ENCODE results near the gene FAM167B.
A peak's percentile ranks its signal among the peaks of the same experiment; 100 is the strongest.

Gene FAM167B

GRCh38 chr1:32240140-32240951, 6.7 kb upstream of the FAM167B start:
- Histone ChIP-seq H4K20me1 (ENCODE audit: control insufficient read depth, insufficient read depth, low read depth, low read length) (no peaks in the 10 kb centered on the region), H3K27ac (ENCODE audit: low read depth, low read length) (no peak overlapping the region)

GRCh38 chr1:32241001-32241763, 5.8 kb upstream of the FAM167B start:
- Histone ChIP-seq H3K9me3 (ENCODE audit: control insufficient read depth, insufficient read depth, low read length) (no peaks in the 10 kb centered on the region), H3K9me2 (replicated peaks; ENCODE audit: control insufficient read depth, low read length) (no peaks in the 10 kb centered on the region), H3K4me2 (ENCODE audit: low read length) (peak overlapping the region; percentile 91), H3K4me1 (ENCODE audit: control insufficient read depth, low read length) (peaks cover 34% of the 10 kb centered on the region), H3K27me3 (ENCODE audit: control insufficient read depth, low read length) (no peaks in the 10 kb centered on the region; the same call in 1 of the 2 replicates), H3K4me3 (ENCODE audit: low read length) (peak overlapping the region; percentile 77), H3F3A (ENCODE audit: control insufficient read depth, insufficient read depth) (peaks cover 9% of the 10 kb centered on the region; the same call in 1 of the 2 replicates), H3K36me3 (ENCODE audit: control insufficient read depth, low read length) (peaks cover under 1% of the 10 kb centered on the region; the same call in 1 of the 2 replicates), H3K27ac (ENCODE audit: low read depth, low read length) (no peak overlapping the region), H4K20me1 (ENCODE audit: control insufficient read depth, insufficient read depth, low read depth, low read length) (no peaks in the 10 kb centered on the region), H3K79me2 (ENCODE audit: control insufficient read depth, low read length) (no peaks in the 10 kb centered on the region)
- TF ChIP-seq, protein P1, sequence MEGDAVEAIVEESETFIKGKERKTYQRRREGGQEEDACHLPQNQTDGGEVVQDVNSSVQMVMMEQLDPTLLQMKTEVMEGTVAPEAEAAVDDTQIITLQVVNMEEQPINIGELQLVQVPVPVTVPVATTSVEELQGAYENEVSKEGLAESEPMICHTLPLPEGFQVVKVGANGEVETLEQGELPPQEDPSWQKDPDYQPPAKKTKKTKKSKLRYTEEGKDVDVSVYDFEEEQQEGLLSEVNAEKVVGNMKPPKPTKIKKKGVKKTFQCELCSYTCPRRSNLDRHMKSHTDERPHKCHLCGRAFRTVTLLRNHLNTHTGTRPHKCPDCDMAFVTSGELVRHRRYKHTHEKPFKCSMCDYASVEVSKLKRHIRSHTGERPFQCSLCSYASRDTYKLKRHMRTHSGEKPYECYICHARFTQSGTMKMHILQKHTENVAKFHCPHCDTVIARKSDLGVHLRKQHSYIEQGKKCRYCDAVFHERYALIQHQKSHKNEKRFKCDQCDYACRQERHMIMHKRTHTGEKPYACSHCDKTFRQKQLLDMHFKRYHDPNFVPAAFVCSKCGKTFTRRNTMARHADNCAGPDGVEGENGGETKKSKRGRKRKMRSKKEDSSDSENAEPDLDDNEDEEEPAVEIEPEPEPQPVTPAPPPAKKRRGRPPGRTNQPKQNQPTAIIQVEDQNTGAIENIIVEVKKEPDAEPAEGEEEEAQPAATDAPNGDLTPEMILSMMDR (IDR thresholded peaks at IDR 0.05; ENCODE audit: low read depth, low read length, poor library complexity, severe bottlenecking), result peak; percentile 24
- TF ChIP-seq EZH2phosphoT487 (IDR thresholded peaks at IDR 0.05; ENCODE audit: borderline replicate concordance, low read length), result no peak

More at GRCh38 chr1:32240140-32240951, 6.7 kb upstream of the FAM167B start:
- TF ChIP-seq, protein P1 (IDR thresholded peaks at IDR 0.05; ENCODE audit: low read depth, low read length, poor library complexity, severe bottlenecking), result no peak
- TF ChIP-seq EZH2phosphoT487 (IDR thresholded peaks at IDR 0.05; ENCODE audit: borderline replicate concordance, low read length), result 0 out of 2 replicates have a peak, but pooled peaks have one; percentile 31
- H3K79me2 ChIP-seq (ENCODE audit: control insufficient read depth, low read length), result no peaks in the 10 kb centered on the region
- H3K36me3 ChIP-seq (ENCODE audit: control insufficient read depth, low read length), result peaks cover 6% of the 10 kb centered on the region; the same call in 1 of the 2 replicates
- H3K4me3 ChIP-seq (ENCODE audit: low read length), result peak overlapping the region; percentile 77
- no peaks in the 10 kb centered on the region; the same call in 1 of the 2 replicates for H3K27me3 ChIP-seq (ENCODE audit: control insufficient read depth, low read length)
- peaks cover 11% of the 10 kb centered on the region; the same call in 1 of the 2 replicates for H3F3A ChIP-seq (ENCODE audit: control insufficient read depth, insufficient read depth)
- no peaks in the 10 kb centered on the region for H3K9me3 ChIP-seq (ENCODE audit: control insufficient read depth, insufficient read depth, low read length)
- H3K4me2 ChIP-seq (ENCODE audit: low read length), result peak overlapping the region; percentile 91
- H3K9me2 ChIP-seq (replicated peaks; ENCODE audit: control insufficient read depth, low read length), result no peaks in the 10 kb centered on the region
- H3K4me1 ChIP-seq (ENCODE audit: control insufficient read depth, low read length), result peaks cover 26% of the 10 kb centered on the region

DNA sequence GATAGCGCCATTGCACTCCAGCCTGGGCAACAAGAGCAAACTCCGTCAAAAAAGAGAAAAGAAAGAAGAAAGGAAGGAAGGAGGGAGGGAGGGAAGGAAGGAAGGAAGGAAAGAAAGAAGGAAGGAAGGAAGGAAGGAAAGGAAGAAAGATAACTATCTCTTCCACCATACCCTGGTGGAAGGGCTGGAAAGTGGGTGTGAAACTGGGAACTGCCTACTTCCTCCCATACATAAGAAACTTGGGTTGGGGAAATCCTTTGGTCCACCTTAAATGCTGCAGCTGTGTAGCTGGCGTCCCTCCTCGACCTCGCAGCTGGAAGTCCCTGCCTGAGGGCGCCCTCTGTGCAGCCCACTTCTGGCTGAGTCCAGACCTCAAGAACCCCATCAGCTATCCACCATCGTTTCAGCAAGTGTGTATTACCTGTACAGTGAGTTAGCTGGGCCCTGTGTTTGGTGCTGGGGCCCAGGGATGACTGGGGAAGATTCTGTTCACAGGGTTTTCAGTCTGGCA, 4.6 kb upstream of the FAM167B start:
- Histone ChIP-seq H3K27ac (ENCODE audit: low read depth, low read length) (no peak overlapping the region), H3K4me3 (ENCODE audit: low read length) (no peak overlapping the region)

More for the DNA sequence above, 4.6 kb upstream of the FAM167B start:
- no peak for TF ChIP-seq EZH2phosphoT487 (IDR thresholded peaks at IDR 0.05; ENCODE audit: borderline replicate concordance, low read length)
- TF ChIP-seq, protein P1 (IDR thresholded peaks at IDR 0.05; ENCODE audit: low read depth, low read length, poor library complexity, severe bottlenecking), result no peak
- Histone ChIP-seq H3K27me3 (ENCODE audit: control insufficient read depth, low read length) (no peaks in the 10 kb centered on the region; the same call in 1 of the 2 replicates), H3K4me2 (ENCODE audit: low read length) (no peak overlapping the region), H3K36me3 (ENCODE audit: control insufficient read depth, low read length) (no peaks in the 10 kb centered on the region), H3K9me2 (replicated peaks; ENCODE audit: control insufficient read depth, low read length) (no peaks in the 10 kb centered on the region), H3K9me3 (ENCODE audit: control insufficient read depth, insufficient read depth, low read length) (no peaks in the 10 kb centered on the region), H4K20me1 (ENCODE audit: control insufficient read depth, insufficient read depth, low read depth, low read length) (no peaks in the 10 kb centered on the region), H3K79me2 (ENCODE audit: control insufficient read depth, low read length) (no peaks in the 10 kb centered on the region), H3K4me1 (ENCODE audit: control insufficient read depth, low read length) (peaks cover 46% of the 10 kb centered on the region), H3F3A (ENCODE audit: control insufficient read depth, insufficient read depth) (0 out of 2 replicates have a peak, but pooled peaks cover 8% of the 10 kb centered on the region)

All from DOHH2 (cell line).